Measurements from ENCODE around the gene OR8B4.
"Not testable (repeated sequence)": the region's sequence is repeated elsewhere in the genome, so short reads cannot be mapped to it uniquely, and the experiment has no call there.

OR8B4 gene

GRCh38 chr11:124405581-124405980 is 19.1 kb downstream of the OR8B4 start:
- no peak for DNase-seq (ENCODE audit: low read depth in 3 of 3)

GRCh38 chr11:124403186-124403585 is 21.5 kb downstream of the OR8B4 start:
- DNase-seq (ENCODE audit: low read depth in 3 of 3), result not testable (repeated sequence)

- peak; percentile 2 to 52 (median 9) for DNase-seq (ENCODE audit: low read depth in 3 of 3)
These were observed 22.2 kb downstream of the OR8B4 start for GRCh38 chr11:124402326-124402922.

GRCh38 chr11:124398924-124399323 is 25.7 kb downstream of the OR8B4 start, which contains the start of gene OR8B3:
TSS of gene OR8B3 (minus strand) at chr11:124399024. CDS start at chr11:124397351, 1,673 bp downstream.
- DNase-seq (ENCODE audit: low read depth in 3 of 3), result no peak

GRCh38 chr11:124396847-124397246 is 27.8 kb downstream of the OR8B4 start:
- not testable (repeated sequence) for DNase-seq (ENCODE audit: low read depth in 3 of 3)

GRCh38 chr11:124394408-124394807 is 30.3 kb downstream of the OR8B4 start:
- DNase-seq (ENCODE audit: low read depth in 3 of 3), result no peak

- no peak for DNase-seq (ENCODE audit: low read depth in 3 of 3)
These were observed 40.3 kb downstream of the OR8B4 start, which contains the start of gene OR8B2 for GRCh38 chr11:124384399-124384798. TSS of gene OR8B2 (minus strand) at chr11:124384499. CDS start at chr11:124383343, 1,156 bp downstream.

GRCh38 chr11:124382857-124383256 is 41.8 kb downstream of the OR8B4 start:
- DNase-seq (ENCODE audit: low read depth in 3 of 3), result not testable (repeated sequence)

GRCh38 chr11:124380585-124380984 is 44.1 kb downstream of the OR8B4 start:
- no peak for DNase-seq (ENCODE audit: low read depth in 3 of 3)

GRCh38 chr11:124376280-124376679 is 48.4 kb downstream of the OR8B4 start:
- DNase-seq (ENCODE audit: low read depth in 3 of 3), result no peak

All from stimulated activated CD4-positive, alpha-beta T cell treated with anti-CD3 and anti-CD28 coated beads, TNF-alpha, amount 100 ng/mL, for 24 hours (primary cell).